Stimulated activated CD4-positive, alpha-beta T cell treated with anti-CD3 and anti-CD28 coated beads, TNF-alpha, amount 100 ng/mL, for 24 hours (primary cell): ENCODE measurements around the gene CKAP4.
A peak's percentile ranks its signal among the peaks of the same experiment; 100 is the strongest.

ENCODE experiments used
- DNase-seq, 3 experiments: peaks; one replicate each; pipeline ENCODE4 v3.0.0-alpha.2; 2020; ENCODE audit warnings: low read depth in 3 of 3

The CKAP4 gene

GRCh38 chr12:106240821-106241220 lies 7.0 kb downstream of the CKAP4 start:
- DNase-seq = no peak

DNA sequence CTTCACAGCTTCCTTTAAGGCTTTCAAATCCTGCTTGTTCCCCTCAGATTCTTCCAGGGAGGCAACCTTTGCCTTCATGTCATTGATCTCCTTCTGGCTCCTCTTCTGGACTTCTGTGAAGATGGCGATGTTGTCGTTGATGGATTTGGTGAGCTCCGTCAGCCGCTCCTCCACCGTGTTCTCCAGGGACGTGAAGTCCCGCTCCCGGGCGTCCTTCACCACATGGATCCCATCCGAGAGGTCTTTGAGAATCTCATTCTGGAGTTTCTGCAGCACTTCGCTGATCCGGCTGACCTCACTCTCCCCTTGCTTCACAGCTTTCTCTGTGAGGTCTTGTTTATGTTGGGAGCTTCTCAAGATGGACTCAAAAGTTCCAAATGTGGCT lies 7.9 kb downstream of the CKAP4 start:
- no peak for DNase-seq

GRCh38 chr12:106239241-106239950 lies 8.4 kb downstream of the CKAP4 start:
- no peak for DNase-seq

- no peak for DNase-seq
Observed at GRCh38 chr12:106238146-106238545, 9.7 kb downstream of the CKAP4 start.

DNA sequence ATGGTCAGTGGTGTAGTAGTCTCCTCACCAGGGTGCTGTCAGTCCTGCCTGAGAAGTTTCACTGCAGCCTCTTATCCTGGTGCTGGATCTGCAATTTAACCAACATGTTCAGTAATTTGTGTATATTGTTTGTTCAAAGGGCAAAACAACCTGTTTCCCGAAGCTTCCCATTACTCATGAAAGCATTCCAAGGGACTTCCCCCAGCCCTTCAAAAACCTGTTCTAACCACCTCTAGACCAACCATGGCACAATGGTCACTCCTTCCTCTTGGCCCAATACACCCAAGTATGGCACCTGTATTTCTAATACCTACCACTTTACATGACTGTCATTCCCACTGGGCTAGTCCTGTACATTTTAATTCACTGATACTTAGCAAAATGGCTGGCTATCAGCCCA lies 12.1 kb downstream of the CKAP4 start:
- DNase-seq = no peak

DNA sequence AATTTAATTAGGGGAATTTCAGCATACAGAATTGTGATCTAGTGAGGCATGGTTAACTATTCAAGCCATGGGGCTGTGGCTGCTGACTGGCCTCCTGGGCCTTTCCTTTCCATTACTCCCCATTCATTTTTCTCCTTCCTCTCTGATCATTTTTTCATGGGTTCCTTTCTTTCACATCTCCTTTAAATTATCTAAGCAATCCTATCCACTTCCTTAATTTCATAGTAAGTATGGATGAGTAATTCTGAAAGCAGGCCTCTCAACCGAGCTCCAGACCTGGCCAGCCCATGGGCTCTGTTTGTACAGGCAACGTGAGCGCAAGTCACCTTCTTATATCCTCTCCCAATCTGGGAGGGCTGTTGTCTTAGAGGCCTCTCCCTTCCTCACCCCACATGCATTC lies 13.4 kb downstream of the CKAP4 start:
- no peak for DNase-seq

- DNase-seq = no peak
Observed at GRCh38 chr12:106233011-106233410, 14.8 kb downstream of the CKAP4 start.

DNA sequence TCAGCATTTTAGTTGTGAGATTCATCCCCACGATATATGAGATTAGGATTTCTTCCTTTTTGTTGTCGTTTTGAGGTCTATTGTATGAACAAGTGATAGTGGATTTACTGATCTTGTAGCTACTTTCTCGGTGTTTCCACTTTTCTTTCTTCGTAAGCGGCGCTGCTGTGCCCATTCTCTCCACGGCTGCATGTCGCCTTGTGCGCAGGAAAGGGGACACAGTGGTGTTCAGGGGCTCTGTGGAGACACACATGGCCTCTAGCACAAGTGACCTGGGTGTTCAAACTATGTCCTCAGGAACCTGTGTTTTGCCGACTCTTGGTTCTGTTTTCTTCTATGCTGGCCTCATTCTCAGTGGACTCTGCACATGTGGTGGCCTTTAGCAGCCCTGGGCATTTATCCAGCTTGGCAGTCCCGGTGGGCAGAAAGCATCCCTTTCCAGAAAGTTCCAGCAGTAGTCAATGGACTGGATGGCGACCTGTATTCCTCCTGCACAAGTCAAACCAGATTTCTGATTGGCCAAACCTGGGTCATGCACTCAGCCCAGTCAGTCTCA lies 18.7 kb downstream of the CKAP4 start:
- no peak for DNase-seq

GRCh38 chr12:106228320-106228710 lies 19.5 kb downstream of the CKAP4 start:
- no peak for DNase-seq

GRCh38 chr12:106227641-106228319 lies 20.0 kb downstream of the CKAP4 start:
- DNase-seq = peak in 1 of 3 experiments; percentile 35

GRCh38 chr12:106226884-106227640 lies 20.8 kb downstream of the CKAP4 start:
- DNase-seq = no peak

DNA sequence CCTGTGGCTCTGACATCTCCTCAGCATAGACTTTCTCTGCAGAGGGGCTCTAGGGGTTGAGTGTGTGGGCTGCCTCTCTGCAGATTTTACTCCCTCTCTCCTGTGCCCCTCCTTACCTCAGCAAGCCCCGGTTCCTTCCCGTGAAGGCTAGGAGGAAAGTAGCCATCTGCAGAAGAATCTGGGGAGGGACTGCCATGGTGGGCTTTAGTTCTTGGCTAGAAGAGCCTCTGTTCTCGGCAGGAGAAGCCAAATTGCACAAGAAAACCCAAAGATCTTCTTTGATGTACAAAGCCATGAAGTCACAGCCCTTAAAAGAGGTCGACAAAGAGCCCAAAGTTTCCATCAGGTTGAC lies 23.5 kb downstream of the CKAP4 start:
- DNase-seq = no peak

DNA sequence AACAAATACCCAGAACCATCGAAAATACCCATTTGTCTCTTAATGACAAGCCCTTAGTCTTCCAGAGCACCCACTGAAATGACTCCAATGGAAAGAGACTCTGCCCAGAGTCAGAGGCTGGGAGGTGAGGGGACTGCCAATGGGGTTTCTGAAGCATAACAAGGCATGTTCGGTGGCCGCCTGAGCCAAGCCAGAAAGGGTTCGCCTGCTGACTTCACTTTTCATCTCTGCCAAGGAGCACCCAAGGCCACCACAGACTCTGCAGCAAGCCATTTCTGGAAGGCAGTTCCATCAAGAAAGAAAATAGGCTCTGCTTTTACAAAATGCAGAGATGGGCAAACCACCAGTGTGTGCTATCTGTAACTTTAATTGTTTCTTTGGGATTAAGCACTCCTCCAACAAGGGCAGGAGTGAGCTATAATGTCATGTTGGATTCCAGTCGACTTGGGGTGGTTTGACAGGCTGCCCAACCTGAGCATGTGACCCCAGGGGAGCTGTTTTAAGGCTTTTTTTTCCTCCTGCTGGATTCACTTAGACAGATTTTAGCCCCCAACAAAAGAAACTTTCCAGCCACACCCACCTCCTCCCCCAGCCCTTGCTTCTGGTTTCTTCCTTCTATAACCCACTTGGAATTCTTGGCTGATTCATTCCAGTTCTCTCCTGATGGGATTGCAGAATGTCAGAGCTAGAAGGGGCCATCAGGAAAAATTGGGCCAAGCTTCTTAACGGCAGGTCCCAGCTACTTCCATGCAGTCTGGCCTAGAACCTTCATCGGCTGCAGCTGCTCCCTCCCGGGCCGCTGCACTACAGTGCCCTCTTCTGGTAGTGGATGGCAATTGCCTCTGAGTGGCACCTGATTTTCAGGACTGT lies 24.1 kb downstream of the CKAP4 start:
- peak; percentile 48 to 61 (median 59) for DNase-seq

- DNase-seq = no peak
Observed at GRCh38 chr12:106220536-106220935, 27.3 kb downstream of the CKAP4 start.

DNA sequence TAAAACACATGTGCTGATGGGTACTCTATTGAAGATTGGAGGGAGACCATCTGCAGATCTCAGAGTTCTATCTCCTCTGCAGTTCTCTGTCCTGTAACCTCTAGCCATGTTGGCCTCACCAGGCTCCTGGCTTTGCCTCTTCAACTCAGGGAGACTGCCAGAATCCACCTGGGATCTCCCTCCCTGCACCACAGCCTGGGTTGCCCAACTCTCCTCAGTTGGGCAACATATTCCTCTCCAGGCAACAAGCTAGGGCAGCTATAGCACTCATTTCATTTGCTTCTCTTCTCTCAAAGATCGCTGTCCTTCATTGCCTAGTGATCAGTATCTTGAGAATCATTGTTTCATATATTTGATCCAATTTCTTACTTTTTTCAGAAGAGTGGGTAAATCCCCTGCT lies 28.8 kb downstream of the CKAP4 start:
- no peak for DNase-seq

- DNase-seq = no peak
Observed at GRCh38 chr12:106217706-106218105, 30.1 kb downstream of the CKAP4 start.

GRCh38 chr12:106214571-106214970 lies 33.2 kb downstream of the CKAP4 start:
- no peak for DNase-seq

GRCh38 chr12:106213662-106214061 lies 34.2 kb downstream of the CKAP4 start:
- DNase-seq = no peak

DNA sequence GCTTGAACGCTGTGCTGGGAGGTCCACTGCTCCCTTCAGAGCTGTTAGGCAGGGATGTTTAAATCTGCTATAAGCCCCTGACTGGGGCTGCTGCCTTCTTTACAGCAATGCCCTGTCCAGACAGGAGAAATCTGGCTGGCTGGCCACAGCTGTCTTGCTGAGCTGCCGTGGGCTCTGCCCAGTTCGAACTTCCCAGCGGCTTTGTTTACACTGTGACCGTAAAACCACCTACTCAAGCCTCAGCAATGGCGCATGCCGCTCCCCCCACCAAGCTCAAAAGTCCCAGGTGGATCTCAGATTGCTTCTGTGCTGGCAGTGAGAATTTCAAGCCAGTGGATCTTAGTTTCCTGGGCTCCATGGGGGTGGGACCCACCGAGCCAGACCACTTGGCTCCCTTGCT lies 35.8 kb downstream of the CKAP4 start:
- DNase-seq = no peak

GRCh38 chr12:106205208-106206069 lies 42.4 kb downstream of the CKAP4 start:
- DNase-seq = no peak

DNA sequence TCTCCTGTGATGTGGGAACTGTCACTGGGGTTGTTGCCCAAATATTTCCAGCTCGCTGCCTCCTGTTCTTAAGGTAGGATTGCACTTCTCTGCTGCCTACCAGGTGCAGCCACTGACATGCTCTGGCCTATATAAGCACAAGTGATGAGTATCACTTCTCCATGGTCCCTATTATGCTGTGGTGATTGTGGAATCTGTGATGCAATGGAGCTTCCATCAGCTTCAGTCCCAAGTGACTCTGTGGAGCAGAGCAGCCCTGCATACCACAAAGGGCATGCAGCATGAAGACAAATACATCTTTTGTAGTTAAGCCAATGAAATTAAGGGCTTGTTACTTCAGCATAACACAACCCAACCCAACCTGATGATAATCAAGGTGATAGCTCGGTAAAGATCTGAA lies 43.5 kb downstream of the CKAP4 start:
- DNase-seq = no peak
